ENCODE data around the gene ZNF680. TPM values are rescaled to one million over a fixed set of nuclear protein-coding genes. Genes with fewer than 3 reads are reported as not detected.

The ZNF680 gene
- total RNA-seq, 2 experiments from 2014 or later = 21.8 to 23.7 TPM

Other genes starting within 250 kb of the ZNF680 start
- 10 to 100 TPM; 38.9 to 39.6 TPM for gene ZNF736, start 249.1 kb downstream of the ZNF680 start, total RNA-seq
- 10 to 100 TPM; 28.9 to 29.0 TPM for gene ZNF107, start 103.1 kb upstream of the ZNF680 start, total RNA-seq
- 10 to 100 TPM; 12.5 to 14.0 TPM for gene ZNF138, start 231.4 kb upstream of the ZNF680 start, total RNA-seq

All from activated naive CD8-positive, alpha-beta T cell treated with anti-CD3 and anti-CD28 coated beads, Interleukin-2, amount 10 ng/mL, durations not matched to agents 7 days and 5 days (primary cell).